Motor neuron (in vitro differentiated cells): ENCODE results near the gene TRIM62. TPM values are rescaled to one million over a fixed set of nuclear protein-coding genes. Genes with fewer than 3 reads are reported as not detected.

Experiments
- ATAC-seq, 8 experiments: fragments of 200-7000 bp; cut with Tn5 transposase; replicated peaks in 6 of 8; 2 replicates each; pipeline ENCODE4 v1.8.0; 2021; ENCODE audit warnings: mild to moderate bottlenecking in 8 of 8, moderate library complexity in 8 of 8
- H3K27ac ChIP-seq, 2 donors: fragments of 250-450 bp; sonication (Bioruptor Pico); 2 replicates each; pipeline ENCODE4 v1.9.0; 2021; ENCODE audit warnings: antibody characterized with exemption in 2 of 2, mild to moderate bottlenecking in 2 of 2, moderate library complexity in 1 of 2
- H3K4me1 ChIP-seq, 2 donors: fragments of 250-450 bp; sonication (Bioruptor Pico); replicated peaks in 1 of 2; 2 replicates each; pipeline ENCODE4 v1.6.1; 2021; ENCODE audit warnings: antibody characterized with exemption in 2 of 2, mild to moderate bottlenecking in 2 of 2, moderate library complexity in 1 of 2
- H3K4me3 ChIP-seq, 5 donors: fragments of 250-450 bp; sonication (Bioruptor Pico); 2 replicates each; pipeline ENCODE4 v1.9.0; 2021; ENCODE audit warnings: antibody characterized with exemption in 5 of 5, mild to moderate bottlenecking in 5 of 5, moderate library complexity in 4 of 5
- WGBS, 10 experiments: fragments of 450-650 bp; shearing (Covaris generic); methylation state at CpG; one replicate each; pipeline ENCODE4 v1.0.0; 2022; 5-methylcytosine and 5-hydroxymethylcytosine counted together
- in situ Hi-C, 9 experiments: fragments of 400-800 bp; cut with MboI; loops; one replicate each; pipeline ENCODE4 v1.15.0; 2021; ENCODE audit warnings: low sequenced_read_pairs in 9 of 9, low pct_unique_long_range_greater_than_20kb in 2 of 9; ENCODE audit not compliant: unreplicated experiment in 9 of 9
- total RNA-seq, 8 experiments: library from RNA; unstranded; fragments of 300-600 nt; gene quantifications; 2 replicates each; pipeline versions ENCODE4 v1.2.3 to v1.2.4, GENCODE V29; 2022

Gene TRIM62
- total RNA-seq, 8 experiments from 2014 or later: 2.5 to 12.6 (median 7.7) TPM

GRCh38 chr1:33099290-33100118, 82.3 kb downstream of the TRIM62 start:
- peak in 3 of 8 experiments; percentile 58 to 91 (median 88) for ATAC-seq
- peaks cover 0 to 2% of the 10 kb centered on the region in 2 donors for H3K4me1 ChIP-seq
- no peak overlapping the region for H3K4me3 ChIP-seq
- in situ Hi-C loops: loop anchor here in 3 of 9 experiments (25.0 kb wide), 3 partner anchors 113 to 687 kb away; partner anchors contain the start of gene ZSCAN20 (in 1 of the 3)
- no peak overlapping the region for H3K27ac ChIP-seq
- 13 to 97% (median 81%) methylated on average over 1 to 13 of the region's 13 CpGs for WGBS, 10 experiments

GRCh38 chr1:33098371-33098770, 83.5 kb downstream of the TRIM62 start:
- ATAC-seq: no peak
- Histone ChIP-seq H3K27ac (no peak overlapping the region), H3K4me3 (no peak overlapping the region), H3K4me1 (peaks cover 0 to 2% of the 10 kb centered on the region in 2 donors)
- in situ Hi-C loops: loop anchor here in 2 of 9 experiments (25.0 kb wide), 2 partner anchors 364 to 686 kb away; partner anchors contain the start of gene ZSCAN20 (in 1 of the 2)

- Histone ChIP-seq H3K27ac (no peak overlapping the region), H3K4me3 (no peak overlapping the region), H3K4me1 (peaks cover 0 to 2% of the 10 kb centered on the region in 2 donors)
- in situ Hi-C loops: loop anchor here in 2 of 9 experiments (25.0 kb wide), 2 partner anchors 365 to 685 kb away; partner anchors contain the start of gene ZSCAN20 (in 1 of the 2)
- WGBS, 10 experiments: 82 to 100% (median 90%) methylated on average over 1 to 3 of the region's 4 CpGs; no CpG with 5 or more reads in 5 of the 10 experiments
- ATAC-seq: no peak
Observed at GRCh38 chr1:33097762-33098161, 84.1 kb downstream of the TRIM62 start.

- Histone ChIP-seq H3K4me1 (peaks cover 0 to 2% of the 10 kb centered on the region in 2 donors), H3K4me3 (no peak overlapping the region), H3K27ac (no peak overlapping the region)
- ATAC-seq: no peak
- in situ Hi-C loops: loop anchor here in 2 of 9 experiments (25.0 kb wide), 2 partner anchors 365 to 685 kb away; partner anchors contain the start of gene ZSCAN20 (in 1 of the 2)
- whole genome bisulfite sequencing, 10 experiments: 40 to 100% (median 93%) methylated on average over 1 to 3 of the region's 3 CpGs; no CpG with 5 or more reads in 2 of the 10 experiments
Observed at GRCh38 chr1:33097137-33097611, 84.7 kb downstream of the TRIM62 start.

- WGBS, 10 experiments: 40 to 100% (median 94%) methylated on average over 2 to 7 of the region's 7 CpGs; no CpG with 5 or more reads in 3 of the 10 experiments
- in situ Hi-C loops: loop anchor here in 2 of 9 experiments (25.0 kb wide), 2 partner anchors 366 to 684 kb away; partner anchors contain the start of gene ZSCAN20 (in 1 of the 2)
- ATAC-seq: no peak
- Histone ChIP-seq H3K4me3 (no peak overlapping the region), H3K4me1 (peaks cover 0 to 2% of the 10 kb centered on the region in 2 donors), H3K27ac (no peak overlapping the region)
Observed at GRCh38 chr1:33096363-33097005, 85.4 kb downstream of the TRIM62 start.

Other genes with a start within 250 kb of the TRIM62 start
- gene RNF19B, start 217.2 kb downstream of the TRIM62 start, total RNA-seq: 10 to 100 TPM in 6 of 8 experiments, 1 to 10 TPM in 2; 6.4 to 26.1 (median 22.3) TPM
- gene AK2, start 145.2 kb downstream of the TRIM62 start, total RNA-seq: 100 to 1,000 TPM; 105 to 219 (median 163) TPM
- 10 to 100 TPM in 5 of 8 experiments, 1 to 10 TPM in 3; 4.7 to 15.5 (median 11.6) TPM for gene AZIN2, start 100.9 kb downstream of the TRIM62 start, total RNA-seq
- gene ZNF362, start 74.4 kb upstream of the TRIM62 start, total RNA-seq: 10 to 100 TPM in 6 of 8 experiments, 1 to 10 TPM in 2; 4.4 to 31.7 (median 25.3) TPM
- under 1 TPM in 2 of 8 experiments, not detected in 6; 0.25 to 0.38 TPM for gene A3GALT2, start 139.1 kb upstream of the TRIM62 start, total RNA-seq
- 100 to 1,000 TPM in 3 of 8 experiments, 10 to 100 TPM in 5; 42.0 to 256 (median 89.5) TPM for gene PHC2, start 249.1 kb upstream of the TRIM62 start, total RNA-seq